IMR-90 (cell line): ENCODE measurements around the gene CENPX. TPM values are rescaled to one million over a fixed set of nuclear protein-coding genes. Genes with fewer than 3 reads are reported as not detected.

Experiments
- ATAC-seq: fragments of 200-7000 bp; cut with Tn5 transposase; 2 replicates; pipeline ENCODE4 v1.9.1; 2020; ENCODE audit warnings: low read depth, mild to moderate bottlenecking, moderate library complexity
- BruUV-seq: library from RNA; stranded (reverse); fragments of 400-500 nt; replicated peaks from 2 replicates; lab custom pipeline; 2021; lab: Mats Ljungman, UMichigan
- CTCF ChIA-PET: fragments of 300-600 bp; formaldehyde crosslinking; extraction: SDS; loops from one replicate; lab custom pipeline; 2021; ENCODE audit warnings: antibody characterized with exemption; lab: Yijun Ruan, JAX
- POLR2A ChIA-PET: fragments of 300-600 bp; sonication (Branson Sonifier 250); formaldehyde crosslinking; loops from one replicate; lab custom pipeline; 2022; ENCODE audit warnings: antibody characterized with exemption; ENCODE audit not compliant: unreplicated experiment; lab: Charles Lee
- DNase-seq: peaks from one replicate; pipeline ENCODE4 v3.0.0; 2013
- H2AFZ ChIP-seq: replicated peaks from 2 replicates; pipeline ENCODE3; 2013; ENCODE audit warnings: low read length, mild to moderate bottlenecking; ENCODE audit not compliant: poor library complexity
- H2AK5ac ChIP-seq: 2 replicates; pipeline ENCODE4 v1.6.1; 2013; ENCODE audit warnings: low read depth, low read length, inconsistent platforms
- H2AK9ac ChIP-seq: replicated peaks from 2 replicates; pipeline ENCODE3; 2013; ENCODE audit warnings: mild to moderate bottlenecking, low read depth, low read length, moderate library complexity; ENCODE audit not compliant: poor library complexity
- H2BK120ac ChIP-seq: 2 replicates; pipeline ENCODE4 v1.6.1; 2013; ENCODE audit warnings: low read depth, low read length, inconsistent platforms
- H2BK15ac ChIP-seq: 3 replicates; pipeline ENCODE4 v1.6.1; 2013; ENCODE audit warnings: low read depth, low read length, inconsistent platforms
- H2BK20ac ChIP-seq: 2 replicates; pipeline ENCODE4 v1.6.1; 2013; ENCODE audit warnings: low read depth, mild to moderate bottlenecking, inconsistent platforms, low read length, moderate library complexity
- H2BK5ac ChIP-seq: 2 replicates; pipeline ENCODE4 v1.6.1; 2013; ENCODE audit warnings: mild to moderate bottlenecking, low read depth, low read length, inconsistent platforms; ENCODE audit not compliant: poor library complexity, severe bottlenecking
- H3K14ac ChIP-seq: replicated peaks from 2 replicates; pipeline ENCODE4 v1.6.1; 2013; ENCODE audit warnings: low read depth, low read length, inconsistent platforms
- H3K18ac ChIP-seq: 2 replicates; pipeline ENCODE4 v1.6.1; 2013; ENCODE audit warnings: low read depth, low read length, control low read depth
- H3K23ac ChIP-seq: 2 replicates; pipeline ENCODE4 v1.6.1; 2013; ENCODE audit warnings: low read depth, low read length, inconsistent platforms
- H3K27ac ChIP-seq: 2 replicates; pipeline ENCODE4 v1.5.1; 2013; ENCODE audit warnings: mild to moderate bottlenecking, control low read depth, low read length; ENCODE audit not compliant: insufficient read depth
- H3K27me3 ChIP-seq: 2 replicates; pipeline ENCODE4 v1.6.1; 2013; ENCODE audit warnings: low read length; ENCODE audit not compliant: control insufficient read depth, insufficient read depth
- H3K36me3 ChIP-seq: 2 replicates; pipeline ENCODE4 v1.6.1; 2013; ENCODE audit warnings: low read length, mixed read lengths; ENCODE audit not compliant: control insufficient read depth, insufficient read depth
- H3K4ac ChIP-seq: 2 replicates; pipeline ENCODE4 v1.6.1; 2013; ENCODE audit warnings: low read depth, low read length, inconsistent platforms
- H3K4me1 ChIP-seq: 2 replicates; pipeline ENCODE4 v1.6.1; 2013; ENCODE audit warnings: low read length, mixed read lengths; ENCODE audit not compliant: control insufficient read depth, insufficient read depth
- H3K4me2 ChIP-seq: 2 replicates; pipeline ENCODE4 v1.6.1; 2013; ENCODE audit warnings: low read depth, mild to moderate bottlenecking, control low read depth, low read length, moderate library complexity
- H3K4me3 ChIP-seq: 2 replicates; pipeline ENCODE4 v1.5.1; 2013; ENCODE audit warnings: low read depth, mild to moderate bottlenecking, control low read depth, low read length, moderate library complexity; ENCODE audit not compliant: insufficient read depth
- H3K56ac ChIP-seq: 2 replicates; pipeline ENCODE4 v1.6.1; 2013; ENCODE audit warnings: low read length, inconsistent platforms; ENCODE audit not compliant: insufficient read depth; ENCODE audit errors: extremely low read depth
- H3K79me1 ChIP-seq, 2 experiments: 2 replicates each; pipeline ENCODE4 v1.6.1; 2013; ENCODE audit warnings: low read length in 2 of 2, inconsistent platforms in 1 of 2, low read depth in 1 of 2
- H3K9ac ChIP-seq: 2 replicates; pipeline ENCODE4 v1.6.1; 2013; ENCODE audit warnings: low read depth, low read length, control low read depth
- H3K9me1 ChIP-seq: 2 replicates; pipeline ENCODE4 v1.6.1; 2013; ENCODE audit warnings: low read length, inconsistent platforms; ENCODE audit not compliant: insufficient read depth
- H3K9me3 ChIP-seq: 2 replicates; pipeline ENCODE4 v1.6.1; 2013; ENCODE audit warnings: low read length; ENCODE audit not compliant: control insufficient read depth, insufficient read depth
- H4K20me1 ChIP-seq: 2 replicates; pipeline ENCODE4 v1.6.1; 2013; ENCODE audit warnings: low read length, inconsistent platforms; ENCODE audit not compliant: insufficient read depth
- H4K5ac ChIP-seq: 2 replicates; pipeline ENCODE4 v1.6.1; 2013; ENCODE audit warnings: mild to moderate bottlenecking, low read depth, low read length, control low read depth
- H4K8ac ChIP-seq, 2 experiments: 2 replicates each; pipeline ENCODE4 v1.6.1; 2013; ENCODE audit warnings: low read depth in 2 of 2, low read length in 2 of 2, control low read depth in 1 of 2, inconsistent platforms in 1 of 2
- H4K91ac ChIP-seq: 2 replicates; pipeline ENCODE4 v1.6.1; 2013; ENCODE audit warnings: low read depth, low read length, inconsistent platforms; ENCODE audit not compliant: insufficient read depth
- BHLHE40 ChIP-seq: fragments of 150-350 bp; IDR thresholded peaks from 2 replicates; pipeline ENCODE4 v1.6.1; 2016; ENCODE audit warnings: mild to moderate bottlenecking, low read depth, low read length
- CEBPB ChIP-seq: IDR thresholded peaks from 2 replicates; pipeline ENCODE4 v1.6.1; 2012; ENCODE audit warnings: low read depth, low read length, improper control_type of control experiment
- FOS ChIP-seq: fragments of 150-350 bp; IDR thresholded peaks from 2 replicates; pipeline ENCODE4 v1.6.1; 2016; ENCODE audit warnings: low read depth, low read length
- MAFK ChIP-seq: IDR thresholded peaks from 2 replicates; pipeline ENCODE4 v1.6.1; 2012; ENCODE audit warnings: low read depth, low read length, improper control_type of control experiment
- NFE2L2 ChIP-seq: fragments of 150-350 bp; IDR thresholded peaks from 2 replicates; pipeline ENCODE4 v1.6.1; 2016; ENCODE audit warnings: low read depth, mild to moderate bottlenecking, low read length
- POLR2A ChIP-seq: IDR thresholded peaks from 2 replicates; pipeline ENCODE4 v1.6.1; 2012; ENCODE audit warnings: mild to moderate bottlenecking, low read depth, low read length
- RAD21 ChIP-seq: IDR thresholded peaks from 2 replicates; pipeline ENCODE4 v1.6.1; 2012; ENCODE audit warnings: low read length, improper control_type of control experiment
- RFX5 ChIP-seq: IDR thresholded peaks from 2 replicates; pipeline ENCODE4 v1.8.0; 2012; ENCODE audit warnings: low read depth, mild to moderate bottlenecking, low read length, moderate library complexity
- WGBS, 2 experiments: methylation state at CpG; one replicate each; pipeline versions ENCODE4 v1.1.5 to v1.1.7; 2013; ENCODE audit warnings: missing lambda C conversion rate in 2 of 2; ENCODE audit not compliant: insufficient read length in 1 of 2; ENCODE audit errors: extremely low coverage in 2 of 2; 5-methylcytosine and 5-hydroxymethylcytosine counted together
- dilution Hi-C: fragments of 300-500 bp; cut with HindIII; formaldehyde crosslinking; loops from one replicate; pipeline ENCODE4 v1.14.3; 2018; ENCODE audit warnings: low sequenced_read_pairs; ENCODE audit not compliant: unreplicated experiment
- in situ Hi-C: fragments of 300-500 bp; cut with MboI; formaldehyde crosslinking; loops from 3 replicates; pipeline ENCODE4 v1.14.3; 2019; ENCODE audit warnings: low sequenced_read_pairs, inconsistent platforms, mixed read lengths
- intact Hi-C: fragments of 100-400 bp; cut with micrococcal nuclease; formaldehyde crosslinking; loops from 2 replicates; pipeline ENCODE4 v1.10.0; 2022
- polyA plus RNA-seq, 3 experiments: library from polyadenylated mRNA; depleted of rRNA; stranded (reverse); fragments of >200 nt; gene quantifications; 2 replicates each; pipeline ENCODE4 v1.2.3, GENCODE V29; 2012; ENCODE audit warnings: low replicate concordance in 1 of 3
- total RNA-seq: library from RNA; depleted of rRNA; stranded (reverse); fragments of >200 nt; gene quantifications from 2 replicates; pipeline ENCODE4 v1.2.3, GENCODE V29; 2012
- TF ChIP-seq, protein P1 (sequence below): fragments of 150-350 bp; IDR thresholded peaks from 2 replicates; pipeline ENCODE4 v1.6.1; 2016; ENCODE audit warnings: low read depth, mild to moderate bottlenecking, low read length, moderate library complexity, borderline replicate concordance
- TF ChIP-seq, protein P2 (sequence below): fragments of 150-350 bp; IDR thresholded peaks from 2 replicates; pipeline ENCODE4 v1.6.1; 2017; ENCODE audit warnings: mild to moderate bottlenecking, antibody characterized with exemption, low read length, low read depth

The CENPX gene
- total and polyA plus RNA-seq, 2 of the 4 experiments (the other 2 are of a cell fraction): 44.8 to 86.8 TPM

DNA sequence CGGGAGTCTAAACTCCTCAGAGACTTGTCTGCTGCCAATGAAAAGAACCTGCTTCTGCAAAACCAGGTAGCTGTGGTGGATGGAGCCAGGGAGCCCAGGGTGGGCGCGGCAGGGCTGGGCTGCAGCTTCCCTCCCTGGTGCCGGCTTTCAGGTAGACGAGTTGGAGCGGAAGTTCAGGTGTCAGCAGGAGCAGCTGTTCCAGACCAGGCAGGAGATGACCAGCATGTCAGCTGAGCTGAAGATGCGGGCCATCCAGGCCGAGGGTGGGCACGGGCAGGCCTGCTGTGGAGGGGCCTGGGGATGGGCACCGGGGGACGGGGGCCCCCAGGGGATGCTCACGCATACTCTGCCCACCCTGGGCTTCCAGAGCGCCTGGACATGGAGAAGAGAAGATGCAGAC lies 5.6 kb upstream of the CENPX start:
- H3K56ac ChIP-seq: no peak overlapping the region
- H4K20me1 ChIP-seq: no peaks in the 10 kb centered on the region; the same call in 1 of the 2 replicates
- intact Hi-C loops (no loop called here), dilution Hi-C loops (no loop called here), in situ Hi-C loops (no loop called here)
- no peak overlapping the region for H2BK20ac ChIP-seq
- no peak overlapping the region for H4K91ac ChIP-seq
- no peak overlapping the region for H3K4me2 ChIP-seq
- H3K4me3 ChIP-seq: no peak overlapping the region
- ChIA-PET CTCF (no interaction called here), POLR2A (no interaction called here)
- H3K18ac ChIP-seq: no peak overlapping the region
- BruUV-seq: no TSS peak
- H2BK120ac ChIP-seq: no peak overlapping the region
- no peaks in the 10 kb centered on the region for H3K9me3 ChIP-seq
- no peaks in the 10 kb centered on the region for H3K27me3 ChIP-seq
- DNase-seq (no peak), ATAC-seq (no peak)
- H3K36me3 ChIP-seq: peaks cover 2% of the 10 kb centered on the region
- H3K79me1 ChIP-seq: peaks cover 5 to 14% of the 10 kb centered on the region in 2 experiments
- no peak overlapping the region for H3K27ac ChIP-seq
- H2AK5ac ChIP-seq: no peak overlapping the region
- no peak overlapping the region for H2AFZ ChIP-seq
- no peak overlapping the region for H3K23ac ChIP-seq
- no peak overlapping the region for H3K4ac ChIP-seq
- peaks cover 9% of the 10 kb centered on the region for H3K4me1 ChIP-seq
- H2BK15ac ChIP-seq: no peak overlapping the region
- no peak overlapping the region for H2BK5ac ChIP-seq
- no peak for TF ChIP-seq NFE2L2
- no peak for TF ChIP-seq POLR2A
- TF ChIP-seq, protein P1, sequence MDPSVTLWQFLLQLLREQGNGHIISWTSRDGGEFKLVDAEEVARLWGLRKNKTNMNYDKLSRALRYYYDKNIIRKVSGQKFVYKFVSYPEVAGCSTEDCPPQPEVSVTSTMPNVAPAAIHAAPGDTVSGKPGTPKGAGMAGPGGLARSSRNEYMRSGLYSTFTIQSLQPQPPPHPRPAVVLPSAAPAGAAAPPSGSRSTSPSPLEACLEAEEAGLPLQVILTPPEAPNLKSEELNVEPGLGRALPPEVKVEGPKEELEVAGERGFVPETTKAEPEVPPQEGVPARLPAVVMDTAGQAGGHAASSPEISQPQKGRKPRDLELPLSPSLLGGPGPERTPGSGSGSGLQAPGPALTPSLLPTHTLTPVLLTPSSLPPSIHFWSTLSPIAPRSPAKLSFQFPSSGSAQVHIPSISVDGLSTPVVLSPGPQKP: no peak
- TF ChIP-seq BHLHE40: no peak
- TF ChIP-seq, protein P2, sequence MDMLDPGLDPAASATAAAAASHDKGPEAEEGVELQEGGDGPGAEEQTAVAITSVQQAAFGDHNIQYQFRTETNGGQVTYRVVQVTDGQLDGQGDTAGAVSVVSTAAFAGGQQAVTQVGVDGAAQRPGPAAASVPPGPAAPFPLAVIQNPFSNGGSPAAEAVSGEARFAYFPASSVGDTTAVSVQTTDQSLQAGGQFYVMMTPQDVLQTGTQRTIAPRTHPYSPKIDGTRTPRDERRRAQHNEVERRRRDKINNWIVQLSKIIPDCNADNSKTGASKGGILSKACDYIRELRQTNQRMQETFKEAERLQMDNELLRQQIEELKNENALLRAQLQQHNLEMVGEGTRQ: no peak
- TF ChIP-seq CEBPB: no peak
- no peak for TF ChIP-seq FOS
- TF ChIP-seq RFX5: no peak
- TF ChIP-seq RAD21: no peak
- no peak for TF ChIP-seq MAFK
- H3K9me1 ChIP-seq: no peaks in the 10 kb centered on the region
- WGBS, 2 experiments: 94% methylated on average over 12 of the region's 13 CpGs; no CpG with 5 or more reads in 1 of the 2 experiments
- H2AK9ac ChIP-seq: no peak overlapping the region
- H4K5ac ChIP-seq: no peak overlapping the region
- H4K8ac ChIP-seq: no peak overlapping the region
- no peak overlapping the region for H3K14ac ChIP-seq
- H3K9ac ChIP-seq: no peak overlapping the region
